Measurements from ENCODE around the gene CAP1. TPM values are rescaled to one million over a fixed set of nuclear protein-coding genes. Genes with fewer than 3 reads are reported as not detected.

Gene CAP1
- total and polyA plus RNA-seq, 2 of the 13 experiments (the other 11 are each of a cell fraction or from before 2014, with no cell fraction given): 174 to 195 TPM

DNA sequence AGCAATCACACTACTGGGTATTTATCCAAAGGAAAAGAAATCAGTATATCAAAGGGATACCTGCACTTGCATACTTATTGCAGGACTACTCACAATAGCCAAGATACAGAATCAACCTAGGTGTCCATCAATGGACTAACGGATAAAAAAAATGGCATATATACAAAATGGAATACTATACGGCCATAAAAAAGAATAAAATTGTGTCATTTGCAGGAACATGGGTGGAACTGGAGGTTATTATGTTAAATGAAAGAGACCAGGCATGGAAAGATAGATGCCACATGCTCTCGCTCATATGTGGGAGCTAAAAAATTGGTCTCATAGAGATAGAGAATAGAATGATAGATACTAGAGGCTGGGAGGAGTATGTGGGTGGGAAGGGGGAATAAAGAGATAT, 29.3 kb upstream of the CAP1 start:
- H3K79me2 ChIP-seq (ENCODE audit: insufficient read depth, low read length): no peaks in the 10 kb centered on the region
- BruUV-seq (replicated peaks): no TSS peak
- no peak overlapping the region for H3K4me2 ChIP-seq (ENCODE audit: low read depth, low read length)
- H4K20me1 ChIP-seq (ENCODE audit: insufficient read depth, low read length): no peaks in the 10 kb centered on the region
- no peak overlapping the region for H3K9ac ChIP-seq (ENCODE audit: insufficient read depth, low read depth, low read length)
- H2AFZ ChIP-seq (ENCODE audit: low read length): no peak overlapping the region
- intact Hi-C loops (cut with micrococcal nuclease; ENCODE audit: unreplicated experiment): no loop called here
- FAIRE-seq (no peak), ATAC-seq (no peak), DNase-seq (ENCODE audit: low spot score) (no peak)
- POLR2A ChIA-PET: no interaction called here
- no peaks in the 10 kb centered on the region for H3K9me3 ChIP-seq (ENCODE audit: low read length)
- 52% methylated on average over 3 of the region's 3 CpGs for WGBS (ENCODE audit: low lambda C conversion rate)
- TF ChIP-seq, protein P1, sequence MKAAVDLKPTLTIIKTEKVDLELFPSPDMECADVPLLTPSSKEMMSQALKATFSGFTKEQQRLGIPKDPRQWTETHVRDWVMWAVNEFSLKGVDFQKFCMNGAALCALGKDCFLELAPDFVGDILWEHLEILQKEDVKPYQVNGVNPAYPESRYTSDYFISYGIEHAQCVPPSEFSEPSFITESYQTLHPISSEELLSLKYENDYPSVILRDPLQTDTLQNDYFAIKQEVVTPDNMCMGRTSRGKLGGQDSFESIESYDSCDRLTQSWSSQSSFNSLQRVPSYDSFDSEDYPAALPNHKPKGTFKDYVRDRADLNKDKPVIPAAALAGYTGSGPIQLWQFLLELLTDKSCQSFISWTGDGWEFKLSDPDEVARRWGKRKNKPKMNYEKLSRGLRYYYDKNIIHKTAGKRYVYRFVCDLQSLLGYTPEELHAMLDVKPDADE (CRISPR knock-in tag; IDR thresholded peaks at IDR 0.05): no peak
- no peak for TF ChIP-seq ZKSCAN5 (CRISPR knock-in tag; IDR thresholded peaks at IDR 0.05)
- TF ChIP-seq, protein P2, sequence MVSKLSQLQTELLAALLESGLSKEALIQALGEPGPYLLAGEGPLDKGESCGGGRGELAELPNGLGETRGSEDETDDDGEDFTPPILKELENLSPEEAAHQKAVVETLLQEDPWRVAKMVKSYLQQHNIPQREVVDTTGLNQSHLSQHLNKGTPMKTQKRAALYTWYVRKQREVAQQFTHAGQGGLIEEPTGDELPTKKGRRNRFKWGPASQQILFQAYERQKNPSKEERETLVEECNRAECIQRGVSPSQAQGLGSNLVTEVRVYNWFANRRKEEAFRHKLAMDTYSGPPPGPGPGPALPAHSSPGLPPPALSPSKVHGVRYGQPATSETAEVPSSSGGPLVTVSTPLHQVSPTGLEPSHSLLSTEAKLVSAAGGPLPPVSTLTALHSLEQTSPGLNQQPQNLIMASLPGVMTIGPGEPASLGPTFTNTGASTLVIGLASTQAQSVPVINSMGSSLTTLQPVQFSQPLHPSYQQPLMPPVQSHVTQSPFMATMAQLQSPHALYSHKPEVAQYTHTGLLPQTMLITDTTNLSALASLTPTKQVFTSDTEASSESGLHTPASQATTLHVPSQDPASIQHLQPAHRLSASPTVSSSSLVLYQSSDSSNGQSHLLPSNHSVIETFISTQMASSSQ (IDR thresholded peaks at IDR 0.05; ENCODE audit: low read depth): no peak
- TF ChIP-seq, protein P2 (CRISPR knock-in tag; IDR thresholded peaks at IDR 0.05; ENCODE audit: borderline replicate concordance): no peak
- H3K4me3 ChIP-seq (replicated peaks in 1 of 3; ENCODE audit: insufficient read depth in 1 of 3, low read depth in 2 of 3, low read length in 3 of 3): no peak overlapping the region
- in situ Hi-C loops (cut with HindIII; ENCODE audit: extremely low pct_ligation_motif_present, low pct_unique_long_range_greater_than_20kb): no loop called here
- CTCF ChIA-PET (ENCODE audit: low intra/inter-chr PET ratio, low total read pairs): no interaction called here
- H3K27ac ChIP-seq (ENCODE audit: extremely low read length, insufficient read depth, low read length): no peak overlapping the region
- no peaks in the 10 kb centered on the region for H3K4me1 ChIP-seq (ENCODE audit: insufficient read depth, low read length)
- no peaks in the 10 kb centered on the region for H3K36me3 ChIP-seq (replicated peaks in 1 of 2; ENCODE audit: control insufficient read depth in 1 of 2, insufficient read depth in 2 of 2, low read length in 2 of 2)
- no peaks in the 10 kb centered on the region for H3K27me3 ChIP-seq (ENCODE audit: control insufficient read depth in 1 of 2, insufficient read depth in 2 of 2, low read length in 2 of 2)
